HG02943 (cell line): ENCODE results near the gene PWWP2B.

ENCODE experiments used
- ATAC-seq: cut with Tn5 transposase; IDR thresholded peaks from one replicate; pipeline ENCODE4 v1.9.1; 2021; ENCODE audit warnings: mild to moderate bottlenecking, low read depth, moderate library complexity; ENCODE audit not compliant: unreplicated experiment

PWWP2B gene

DNA sequence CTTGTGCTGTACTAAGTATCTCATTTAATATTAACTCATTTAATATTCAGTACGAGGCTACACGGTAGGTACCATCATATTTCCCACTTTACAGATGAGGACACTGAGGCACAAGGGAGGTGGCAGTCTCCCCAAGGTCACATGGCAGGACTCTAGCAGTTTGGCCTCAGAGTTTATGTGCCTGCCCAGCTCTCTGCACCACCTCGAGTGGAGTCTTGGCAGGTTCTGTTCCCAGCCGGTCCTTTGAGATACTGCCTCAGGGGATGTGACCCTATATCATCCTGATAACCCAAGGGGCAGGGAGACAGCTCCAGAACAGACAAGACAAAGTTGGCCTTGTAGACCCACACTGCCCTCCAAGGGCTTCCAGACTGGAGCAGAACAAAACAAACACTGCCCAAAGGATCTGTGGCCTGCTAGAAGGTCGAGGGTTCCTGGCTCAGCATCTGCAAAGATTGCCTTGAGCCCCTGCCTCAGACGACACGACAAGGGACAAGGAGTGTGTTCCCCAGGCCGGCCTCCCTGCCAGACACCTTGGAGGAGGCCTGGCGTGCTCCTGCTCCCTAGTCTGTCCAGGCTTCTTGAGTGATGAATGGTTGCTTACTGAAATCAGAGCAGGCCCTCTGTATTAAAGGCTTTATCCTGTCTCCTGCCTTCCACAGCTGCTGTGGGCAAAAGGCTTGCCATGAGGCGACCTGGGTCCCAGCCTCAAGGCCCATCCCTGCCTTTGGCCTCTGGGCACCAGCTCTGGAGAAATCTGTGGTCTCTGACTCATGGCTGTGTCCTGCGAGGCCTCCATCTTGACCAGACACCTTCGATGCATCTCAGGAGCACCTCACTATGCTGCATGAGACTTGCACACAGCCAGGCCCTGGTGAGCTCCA lies 3.9 kb upstream of the PWWP2B start:
- no peak for ATAC-seq

GRCh38 chr10:132393695-132394181 lies 3.3 kb upstream of the PWWP2B start:
- ATAC-seq, result no peak

DNA sequence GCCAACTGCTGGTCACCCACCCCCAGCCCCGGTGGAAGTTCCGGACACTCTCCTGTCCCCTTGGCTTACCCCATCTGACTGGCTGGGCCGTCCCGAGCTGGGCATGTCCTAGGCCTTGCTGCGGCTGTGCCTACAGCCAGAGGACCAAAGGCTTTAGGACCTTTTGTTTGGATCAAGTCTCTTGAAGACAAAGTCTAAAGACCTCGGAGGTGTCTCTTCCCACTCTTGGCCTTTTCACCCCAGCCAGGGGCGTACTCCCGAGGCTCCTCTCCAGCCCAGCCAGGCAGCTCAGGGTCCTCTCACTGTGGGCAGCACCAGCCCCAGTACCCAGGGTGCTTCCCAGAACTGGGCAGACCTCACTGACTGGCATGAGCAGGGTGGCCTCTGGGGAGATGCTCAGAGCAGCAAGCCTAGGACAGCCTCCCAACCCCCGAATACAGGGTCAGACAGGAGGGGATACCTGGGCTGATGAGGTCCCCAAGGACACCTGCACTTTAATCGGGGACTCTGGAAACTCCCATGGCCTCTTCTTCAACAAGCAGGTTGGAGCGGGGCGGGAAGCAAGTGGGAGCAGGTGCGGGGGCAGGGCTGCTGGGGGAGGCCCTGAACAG lies 2.7 kb upstream of the PWWP2B start:
- no peak for ATAC-seq

DNA sequence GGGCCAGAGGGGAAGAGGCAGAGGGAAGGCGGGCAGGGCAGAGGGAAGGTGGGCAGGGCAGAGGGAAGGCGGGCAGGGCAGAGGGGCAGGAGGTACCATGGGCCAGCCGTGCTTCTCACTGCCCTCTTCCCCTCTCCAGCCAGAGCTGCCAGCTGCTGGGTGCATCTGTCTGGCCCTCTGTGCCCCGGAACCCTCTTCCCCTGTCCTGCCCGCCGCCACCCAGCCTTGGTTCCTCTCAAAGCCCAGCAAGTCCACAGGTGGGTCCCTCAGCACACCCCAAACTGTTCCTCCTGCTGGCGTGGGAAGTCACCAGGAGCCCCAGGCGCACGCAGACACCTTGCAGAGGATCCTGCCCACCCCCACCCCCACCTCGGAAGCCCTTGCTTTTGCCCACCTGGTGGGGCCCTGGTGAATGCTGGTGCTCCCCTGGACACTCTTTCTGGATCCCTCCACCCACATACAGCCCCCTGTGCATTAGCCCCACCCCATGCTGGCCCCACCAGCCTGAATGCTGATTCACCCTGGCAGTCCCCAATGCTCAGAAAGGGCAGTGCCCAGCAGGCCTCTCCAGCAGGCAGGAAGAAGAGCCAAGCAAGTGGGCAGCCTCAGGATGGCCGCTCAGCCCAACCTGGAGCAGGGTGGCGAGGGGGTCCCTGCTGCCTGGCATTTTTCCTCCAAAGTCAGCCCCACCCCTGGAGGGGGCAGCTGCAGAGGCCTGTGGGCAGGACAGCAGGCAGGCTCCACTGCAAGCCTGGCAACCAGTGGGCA lies 1.9 kb upstream of the PWWP2B start:
- no peak for ATAC-seq

DNA sequence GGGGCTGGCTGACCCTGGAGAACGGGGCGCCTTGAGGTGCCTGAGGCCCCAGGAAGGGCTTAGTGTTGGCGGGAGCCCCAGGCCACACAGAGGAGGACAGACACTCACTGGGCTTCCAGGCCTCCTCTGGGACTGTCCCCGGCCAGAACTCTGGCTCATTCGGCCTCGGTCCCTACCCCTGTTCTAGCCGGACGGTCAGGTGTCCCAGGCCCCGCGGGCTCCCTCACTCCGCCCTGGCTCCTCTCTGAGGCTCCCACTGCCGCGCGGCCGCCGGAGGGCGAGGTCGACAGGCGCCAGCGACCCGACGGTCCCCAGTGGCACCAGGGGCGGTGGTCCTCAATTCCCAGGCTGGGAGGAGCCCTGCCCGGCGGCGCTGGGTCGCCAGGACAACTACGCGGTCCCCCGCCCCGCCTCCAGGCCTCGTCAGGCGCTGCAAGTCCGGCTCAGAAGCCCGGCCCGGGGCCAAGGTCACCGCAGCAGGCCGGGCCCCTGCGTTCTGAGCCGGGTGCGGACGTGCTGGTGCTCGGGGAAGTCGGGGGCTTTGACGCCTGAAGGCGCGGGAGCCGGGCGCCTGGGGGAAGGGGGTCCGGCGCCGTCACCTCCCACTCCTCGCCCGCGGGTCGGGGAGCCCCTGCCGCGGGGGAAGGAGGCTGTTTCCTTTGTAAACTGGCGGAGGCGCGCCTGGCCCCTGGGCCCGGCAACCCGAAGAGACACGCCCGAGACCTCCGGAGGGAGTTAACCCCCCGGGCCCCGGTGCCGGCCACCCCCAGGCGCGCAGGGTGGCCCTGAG lies 1.1 kb upstream of the PWWP2B start:
- ATAC-seq, result no peak

GRCh38 chr10:132396494-132397035 lies 435 bp upstream of the PWWP2B start:
- no peak for ATAC-seq

- ATAC-seq, result peak; percentile 46
These were observed 918 bp downstream of the PWWP2B start for GRCh38 chr10:132397671-132398565.

- no peak for ATAC-seq
These were observed 1.6 kb downstream of the PWWP2B start for GRCh38 chr10:132398566-132398991.

DNA sequence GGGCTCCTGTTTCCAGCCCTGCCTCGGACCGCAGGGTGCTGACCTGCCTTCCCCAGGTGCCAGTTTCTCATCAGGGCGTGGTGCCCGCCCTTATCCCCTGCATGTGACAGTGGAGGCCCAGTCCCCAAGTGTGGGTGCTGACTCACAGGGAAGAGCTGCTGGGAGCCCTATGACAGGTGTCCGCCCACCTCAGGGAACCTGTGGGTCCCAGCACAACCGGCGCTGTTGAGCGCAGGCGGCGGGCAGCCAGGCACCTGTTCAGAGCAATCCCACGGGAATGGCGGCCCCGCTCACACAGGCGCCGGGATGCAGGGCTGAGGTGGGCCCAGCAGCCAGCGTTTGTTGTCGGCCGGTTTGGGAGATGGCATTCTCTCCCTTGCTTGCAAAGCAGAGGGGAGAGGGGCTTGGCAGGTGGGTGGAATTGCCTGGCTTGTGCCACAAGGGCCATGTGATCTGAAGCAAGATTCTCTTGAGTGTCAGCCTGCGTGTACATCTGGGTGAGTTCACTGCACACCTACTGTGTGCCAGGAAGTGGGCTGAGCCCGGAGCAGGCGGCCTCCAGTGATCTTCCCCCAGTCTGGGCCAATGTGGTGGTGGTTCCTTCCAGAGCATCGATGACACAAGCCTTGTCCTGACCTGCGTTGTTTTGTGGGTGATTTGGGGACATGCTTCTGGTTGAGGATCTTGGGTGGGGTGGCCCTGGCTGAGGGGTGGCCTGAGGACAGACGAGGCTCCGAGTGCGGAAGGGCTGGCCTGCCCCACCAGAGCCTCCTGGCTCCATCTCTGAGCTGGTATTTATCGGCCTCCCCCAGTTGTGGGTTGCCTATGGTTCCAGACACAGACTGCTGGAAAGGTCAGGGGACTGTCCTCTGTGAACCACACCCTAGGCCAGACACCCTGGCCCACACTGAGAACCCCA lies 2.4 kb downstream of the PWWP2B start:
- no peak for ATAC-seq

DNA sequence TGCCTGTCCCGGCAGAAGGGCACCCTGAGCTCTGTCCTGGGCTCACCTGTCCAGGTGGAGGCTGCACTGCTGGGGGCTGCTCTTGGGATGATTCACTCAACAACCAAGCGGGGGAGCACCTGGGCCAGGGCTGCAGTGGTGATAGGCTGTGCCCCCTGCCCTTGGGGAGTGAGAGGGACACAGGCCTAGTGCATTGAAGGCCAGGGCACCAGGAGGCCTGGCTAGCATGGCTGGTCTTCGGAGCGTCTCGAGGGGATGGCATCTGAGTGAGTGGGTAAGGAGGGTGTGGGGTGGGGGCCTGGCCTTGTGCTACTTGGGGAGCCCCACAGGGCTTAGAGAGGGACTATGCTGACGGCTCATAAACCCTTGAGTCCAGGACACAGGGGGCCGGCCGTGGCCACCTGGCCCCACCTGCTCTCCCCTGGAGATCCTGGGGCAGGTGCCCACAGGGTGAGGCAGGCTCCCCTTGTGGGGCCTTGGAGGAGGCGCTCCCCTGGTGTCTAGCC lies 3.1 kb downstream of the PWWP2B start:
- ATAC-seq, result no peak

GRCh38 chr10:132400547-132401151 lies 3.6 kb downstream of the PWWP2B start:
- ATAC-seq, result no peak

GRCh38 chr10:132401401-132402118 lies 4.6 kb downstream of the PWWP2B start:
- no peak for ATAC-seq

DNA sequence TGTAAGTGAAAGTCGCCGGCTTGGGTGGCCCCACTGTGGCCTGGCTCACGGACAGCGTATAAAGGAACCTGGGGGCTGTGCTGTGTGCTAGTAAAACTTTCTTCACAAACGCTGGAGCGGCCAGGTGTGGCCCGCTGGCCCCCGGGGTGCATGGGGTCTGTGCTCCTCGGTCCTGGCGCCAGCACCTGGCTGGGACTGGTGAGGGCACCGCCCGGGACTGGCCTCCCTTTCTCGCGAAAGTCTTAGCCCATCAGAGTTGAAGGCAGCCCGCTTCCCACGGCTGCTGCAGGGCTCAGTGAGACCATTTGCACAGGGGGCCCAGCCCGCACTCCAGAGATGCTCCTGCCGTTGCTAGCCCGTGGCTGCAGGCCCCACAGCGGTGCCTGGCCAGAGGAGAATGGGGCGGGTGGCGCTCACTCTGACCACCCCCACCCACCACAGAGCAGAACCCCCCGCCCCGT lies 5.8 kb downstream of the PWWP2B start:
- no peak for ATAC-seq

DNA sequence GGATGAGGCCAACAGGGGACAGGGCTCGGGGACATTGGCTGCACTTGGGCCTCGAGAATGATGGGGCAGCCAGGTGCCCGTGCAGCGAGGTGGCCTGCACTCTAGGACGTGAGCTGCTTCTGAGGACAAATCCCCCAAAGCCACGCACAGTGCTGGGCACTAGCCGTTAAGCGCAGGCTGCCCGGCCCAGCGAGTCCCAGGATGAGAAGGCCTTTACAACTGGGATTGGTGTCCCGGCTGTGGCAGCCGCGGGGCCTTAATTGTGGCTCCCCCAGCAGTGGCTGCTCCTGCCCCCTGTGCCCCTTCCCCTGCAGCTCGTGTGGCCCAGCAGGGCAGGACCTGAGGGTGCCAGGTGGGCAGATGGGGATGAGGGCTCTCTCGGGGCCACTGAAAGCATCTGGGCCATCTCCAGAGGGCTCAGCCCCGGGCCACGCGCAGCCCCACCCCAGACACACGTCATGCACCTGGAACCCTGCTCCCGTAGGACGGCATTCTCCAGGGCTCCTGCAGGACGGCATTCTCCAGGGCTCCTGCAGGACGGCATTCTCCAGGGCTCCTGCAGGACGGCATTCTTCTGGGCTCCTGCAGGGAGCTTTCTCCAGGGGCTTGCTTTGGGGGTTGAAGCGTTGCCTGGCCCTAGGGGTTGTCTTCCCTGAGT lies 6.6 kb downstream of the PWWP2B start:
- no peak for ATAC-seq

- ATAC-seq, result no peak
These were observed 7.3 kb downstream of the PWWP2B start for GRCh38 chr10:132404169-132404880.
